Right lobe of liver (tissue), 4 donors: ENCODE data around the gene TLE4.

Experiments used
- CTCF ChIP-seq, 4 donors: fragments of 200-600 bp in 3 of 4; fragments of 450-650 bp in 1 of 4; IDR thresholded peaks; one replicate each; pipeline versions ENCODE4 v1.5.1 to v1.8.0; 2016 to 2022; ENCODE audit warnings: antibody characterized with exemption in 4 of 4, mild to moderate bottlenecking in 2 of 4
- POLR2A ChIP-seq: fragments of 450-650 bp; IDR thresholded peaks from one replicate; pipeline ENCODE4 v1.6.1; 2017; ENCODE audit warnings: antibody characterized with exemption, mild to moderate bottlenecking
- donor health status: DM: no; HTN: no; CAD: no.
- donor health status: DM: no; HTN: no; CAD: no.
- donor health status: DM: no; HTN: yes; CAD: no.

GRCh38 chr9:79604149-79604548 lies 32.4 kb downstream of the TLE4 start:
- TF ChIP-seq CTCF (IDR thresholded peaks at IDR 0.05) (no peak), POLR2A (no peak)
